HG03565 (cell line): Measurements from ENCODE around the gene CFAP92.
"Not testable (repeated sequence)": the region's sequence is repeated elsewhere in the genome, so short reads cannot be mapped to it uniquely, and the experiment has no call there.

ENCODE experiments used
- ATAC-seq: cut with Tn5 transposase; IDR thresholded peaks from one replicate; pipeline ENCODE4 v1.9.1; 2021; ENCODE audit warnings: mild to moderate bottlenecking, moderate library complexity; ENCODE audit not compliant: unreplicated experiment

The CFAP92 gene

GRCh38 chr3:128945041-128945877, 48.6 kb downstream of the CFAP92 start:
- ATAC-seq = no peak

- no peak for ATAC-seq
Observed at GRCh38 chr3:128942161-128942952, 51.5 kb downstream of the CFAP92 start.

GRCh38 chr3:128940252-128940651, 53.6 kb downstream of the CFAP92 start:
- no peak for ATAC-seq

- ATAC-seq = no peak
Observed at GRCh38 chr3:128936341-128936740, 57.5 kb downstream of the CFAP92 start.

GRCh38 chr3:128935922-128936321, 58.0 kb downstream of the CFAP92 start:
- ATAC-seq = no peak

- no peak for ATAC-seq
Observed at GRCh38 chr3:128933922-128934253, 60.0 kb downstream of the CFAP92 start.

GRCh38 chr3:128933213-128933921, 60.5 kb downstream of the CFAP92 start:
- no peak for ATAC-seq

- no peak for ATAC-seq
Observed at GRCh38 chr3:128932516-128933212, 61.2 kb downstream of the CFAP92 start.

- no peak for ATAC-seq
Observed at GRCh38 chr3:128931046-128931445, 62.8 kb downstream of the CFAP92 start.

- ATAC-seq = no peak
Observed at GRCh38 chr3:128929364-128929763, 64.5 kb downstream of the CFAP92 start.

GRCh38 chr3:128923986-128924385, 69.9 kb downstream of the CFAP92 start:
- ATAC-seq = not testable (repeated sequence)

- ATAC-seq = no peak
Observed at GRCh38 chr3:128923576-128923975, 70.3 kb downstream of the CFAP92 start.

- ATAC-seq = no peak
Observed at GRCh38 chr3:128922804-128923459, 70.9 kb downstream of the CFAP92 start.

GRCh38 chr3:128919988-128920387, 73.9 kb downstream of the CFAP92 start:
- no peak for ATAC-seq

- no peak for ATAC-seq
Observed at GRCh38 chr3:128917291-128917690, 76.6 kb downstream of the CFAP92 start.

- ATAC-seq = no peak
Observed at GRCh38 chr3:128914966-128915645, 78.8 kb downstream of the CFAP92 start.

- no peak for ATAC-seq
Observed at GRCh38 chr3:128911911-128912310, 82.0 kb downstream of the CFAP92 start.

GRCh38 chr3:128910006-128910405, 83.9 kb downstream of the CFAP92 start:
- no peak for ATAC-seq

- no peak for ATAC-seq
Observed at GRCh38 chr3:128908951-128909350, 84.9 kb downstream of the CFAP92 start.
